IPS DF 6.9 (cell line): Measurements from ENCODE around the gene CISTR.
"Not testable (repeated sequence)": the region's sequence is repeated elsewhere in the genome, so short reads cannot be mapped to it uniquely, and the experiment has no call there.

ENCODE experiments used
- DNase-seq: peaks from one replicate; pipeline ENCODE4 v3.0.0-alpha.2; 2013; ENCODE audit warnings: low read depth, low spot score
- H3K27ac ChIP-seq: one replicate; pipeline ENCODE4 v1.5.1; 2013; ENCODE audit warnings: low read length, control low read depth
- H3K27me3 ChIP-seq: 2 replicates; pipeline ENCODE4 v1.6.1; 2013; ENCODE audit warnings: mild to moderate bottlenecking, low read length; ENCODE audit not compliant: control insufficient read depth, insufficient read depth
- H3K36me3 ChIP-seq: 2 replicates; pipeline ENCODE4 v1.6.1; 2013; ENCODE audit warnings: low read length; ENCODE audit not compliant: control insufficient read depth, insufficient read depth
- H3K4me1 ChIP-seq: 2 replicates; pipeline ENCODE4 v1.6.1; 2013; ENCODE audit warnings: low read length; ENCODE audit not compliant: control insufficient read depth, insufficient read depth
- H3K4me3 ChIP-seq: 2 replicates; pipeline ENCODE4 v1.5.1; 2013; ENCODE audit warnings: mild to moderate bottlenecking, low read length
- H3K9me3 ChIP-seq: 2 replicates; pipeline ENCODE4 v1.6.1; 2013; ENCODE audit warnings: low read length, inconsistent platforms; ENCODE audit not compliant: control insufficient read depth, insufficient read depth
- WGBS: extraction: QIAGEN DNeasy Blood & Tissue Kit; methylation state at CpG from one replicate; pipeline ENCODE4 v1.1.7; 2013; ENCODE audit warnings: mixed read lengths, missing lambda C conversion rate; ENCODE audit not compliant: insufficient read length, insufficient coverage; 5-methylcytosine and 5-hydroxymethylcytosine counted together

CISTR gene

GRCh38 chr12:53725824-53726223, 26.0 kb downstream of the CISTR start:
- Histone ChIP-seq H3K4me3 (no peak overlapping the region), H3K36me3 (no peaks in the 10 kb centered on the region), H3K4me1 (no peaks in the 10 kb centered on the region), H3K27me3 (no peaks in the 10 kb centered on the region), H3K27ac (no peak overlapping the region), H3K9me3 (no peaks in the 10 kb centered on the region)
- WGBS: no CpG with 5 or more reads among the region's 4 CpGs
- no peak for DNase-seq

GRCh38 chr12:53722450-53723041, 29.2 kb downstream of the CISTR start:
- no peak for DNase-seq
- H3K27me3 ChIP-seq: no peaks in the 10 kb centered on the region
- H3K4me1 ChIP-seq: no peaks in the 10 kb centered on the region
- H3K36me3 ChIP-seq: no peaks in the 10 kb centered on the region
- no peak overlapping the region for H3K27ac ChIP-seq
- H3K4me3 ChIP-seq: no peak overlapping the region
- H3K9me3 ChIP-seq: no peaks in the 10 kb centered on the region
- no CpG with 5 or more reads among the region's 3 CpGs for WGBS

GRCh38 chr12:53720946-53721345, 30.8 kb downstream of the CISTR start:
- H3K27ac ChIP-seq: no peak overlapping the region
- no peak for DNase-seq
- no peak overlapping the region for H3K4me3 ChIP-seq
- no CpG with 5 or more reads among the region's 1 CpG for WGBS
- H3K36me3 ChIP-seq: no peaks in the 10 kb centered on the region
- no peaks in the 10 kb centered on the region for H3K4me1 ChIP-seq
- no peaks in the 10 kb centered on the region for H3K27me3 ChIP-seq
- no peaks in the 10 kb centered on the region for H3K9me3 ChIP-seq

GRCh38 chr12:53719649-53720048, 32.1 kb downstream of the CISTR start:
- Histone ChIP-seq H3K27me3 (no peaks in the 10 kb centered on the region), H3K4me3 (no peak overlapping the region), H3K27ac (no peak overlapping the region), H3K4me1 (no peaks in the 10 kb centered on the region), H3K36me3 (no peaks in the 10 kb centered on the region), H3K9me3 (no peaks in the 10 kb centered on the region)
- DNase-seq: no peak
- no CpG with 5 or more reads among the region's 2 CpGs for WGBS

GRCh38 chr12:53718567-53718966, 33.2 kb downstream of the CISTR start:
- DNase-seq, H3K27ac ChIP-seq, H3K36me3 ChIP-seq, H3K9me3 ChIP-seq, H3K27me3 ChIP-seq, H3K4me3 ChIP-seq, H3K4me1 ChIP-seq: not testable (repeated sequence)
- no CpG with 5 or more reads among the region's 6 CpGs for WGBS

GRCh38 chr12:53717319-53717718, 34.5 kb downstream of the CISTR start:
- no peak for DNase-seq
- no peaks in the 10 kb centered on the region for H3K4me1 ChIP-seq
- no CpG with 5 or more reads among the region's 5 CpGs for WGBS

GRCh38 chr12:53714004-53714403, 37.8 kb downstream of the CISTR start:
- WGBS: no CpG with 5 or more reads among the region's 4 CpGs

More at GRCh38 chr12:53717319-53717718, 34.5 kb downstream of the CISTR start:
- no peaks in the 10 kb centered on the region for H3K36me3 ChIP-seq
- no peak overlapping the region for H3K27ac ChIP-seq
- no peaks in the 10 kb centered on the region for H3K27me3 ChIP-seq
- no peaks in the 10 kb centered on the region for H3K9me3 ChIP-seq
- no peak overlapping the region for H3K4me3 ChIP-seq

GRCh38 chr12:53713516-53713915, 38.3 kb downstream of the CISTR start:
- no peaks in the 10 kb centered on the region for H3K27me3 ChIP-seq
- DNase-seq: no peak
- whole genome bisulfite sequencing: no CpG with 5 or more reads among the region's 9 CpGs
- H3K4me1 ChIP-seq: no peaks in the 10 kb centered on the region
- no peak overlapping the region for H3K4me3 ChIP-seq
- H3K36me3 ChIP-seq: no peaks in the 10 kb centered on the region
- H3K9me3 ChIP-seq: no peaks in the 10 kb centered on the region
- H3K27ac ChIP-seq: no peak overlapping the region

More at GRCh38 chr12:53714004-53714403, 37.8 kb downstream of the CISTR start:
- H3K4me1 ChIP-seq: no peaks in the 10 kb centered on the region
- no peak for DNase-seq
- H3K27me3 ChIP-seq: no peaks in the 10 kb centered on the region
- no peaks in the 10 kb centered on the region for H3K36me3 ChIP-seq
- no peaks in the 10 kb centered on the region for H3K9me3 ChIP-seq
- H3K27ac ChIP-seq: no peak overlapping the region
- H3K4me3 ChIP-seq: no peak overlapping the region

- DNase-seq: no peak
- no peaks in the 10 kb centered on the region for H3K9me3 ChIP-seq
- no CpG with 5 or more reads among the region's 8 CpGs for WGBS
- H3K4me3 ChIP-seq: no peak overlapping the region
- H3K36me3 ChIP-seq: no peaks in the 10 kb centered on the region
- H3K4me1 ChIP-seq: no peaks in the 10 kb centered on the region
- H3K27ac ChIP-seq: no peak overlapping the region
- no peaks in the 10 kb centered on the region for H3K27me3 ChIP-seq
These were observed 39.6 kb downstream of the CISTR start for GRCh38 chr12:53712059-53712643.

GRCh38 chr12:53710091-53710490, 41.7 kb downstream of the CISTR start:
- Histone ChIP-seq H3K36me3 (no peaks in the 10 kb centered on the region), H3K4me3 (no peak overlapping the region), H3K27me3 (no peaks in the 10 kb centered on the region), H3K9me3 (no peaks in the 10 kb centered on the region), H3K4me1 (no peaks in the 10 kb centered on the region), H3K27ac (no peak overlapping the region)
- no peak for DNase-seq
- no CpG with 5 or more reads among the region's 6 CpGs for WGBS

GRCh38 chr12:53709671-53710070, 42.1 kb downstream of the CISTR start:
- Histone ChIP-seq H3K27me3 (no peaks in the 10 kb centered on the region), H3K27ac (no peak overlapping the region), H3K9me3 (no peaks in the 10 kb centered on the region), H3K4me3 (no peak overlapping the region), H3K4me1 (no peaks in the 10 kb centered on the region), H3K36me3 (no peaks in the 10 kb centered on the region)
- DNase-seq: no peak
- no CpG with 5 or more reads among the region's 4 CpGs for WGBS
